Endothelial cell of umbilical vein (primary cell): Measurements from ENCODE around the gene TCHP. TPM values are rescaled to one million over a fixed set of nuclear protein-coding genes. Genes with fewer than 3 reads are reported as not detected.

Experiments
- BruUV-seq: library from RNA; stranded (reverse); fragments of 400-500 nt; replicated peaks from 2 replicates; lab custom pipeline; 2021; lab: Mats Ljungman, UMichigan
- CTCF ChIA-PET: fragments of 300-600, 350-600 bp; sonication (Branson Sonifier 250); formaldehyde crosslinking; loops from one replicate; lab custom pipeline; 2021; ENCODE audit warnings: antibody characterized with exemption, inconsistent platforms; lab: Charles Lee
- POLR2A ChIA-PET: fragments of 300-600, 350-600 bp; sonication (Branson Sonifier 250); formaldehyde crosslinking; loops from one replicate; lab custom pipeline; 2021; ENCODE audit warnings: antibody characterized with exemption, inconsistent platforms; lab: Charles Lee
- DNase-seq: peaks from one replicate; pipeline ENCODE4 v3.0.0-alpha.2; 2011; ENCODE audit warnings: low read depth, low spot score
- FAIRE-seq: peaks from 2 replicates; lab custom pipeline; 2011; peaks lifted over from hg19 to GRCh38; lab: Jason Lieb, UNC
- H2AFZ ChIP-seq: 2 replicates; pipeline ENCODE4 v1.6.0; 2012; ENCODE audit warnings: low read depth, low read length, control low read depth, inconsistent platforms
- H3K27ac ChIP-seq: 2 replicates; pipeline ENCODE4 v1.5.1; 2011; ENCODE audit warnings: low read depth, mild to moderate bottlenecking, control low read depth, low read length, moderate library complexity; ENCODE audit not compliant: insufficient read depth
- H3K27me3 ChIP-seq, 2 experiments: 2 replicates each; pipeline versions ENCODE4 v1.6.0 to v1.6.1; 2011; ENCODE audit warnings: low read length in 2 of 2, mixed read lengths in 1 of 2; ENCODE audit not compliant: control insufficient read depth in 2 of 2, insufficient read depth in 2 of 2
- H3K36me3 ChIP-seq, 2 experiments: 2 replicates in 1 of 2; 3 replicates in 1 of 2; pipeline ENCODE4 v1.5.1; 2011; ENCODE audit warnings: low read length in 2 of 2, mild to moderate bottlenecking in 1 of 2, moderate library complexity in 1 of 2; ENCODE audit not compliant: control insufficient read depth in 2 of 2, insufficient read depth in 2 of 2; ENCODE audit errors: extremely low read depth in 1 of 2
- H3K4me1 ChIP-seq: 3 replicates; pipeline ENCODE4 v1.5.1; 2011; ENCODE audit warnings: mild to moderate bottlenecking, low read length; ENCODE audit not compliant: control insufficient read depth, insufficient read depth; ENCODE audit errors: extremely low read depth
- H3K4me2 ChIP-seq: 2 replicates; pipeline ENCODE4 v1.6.1; 2011; ENCODE audit warnings: low read length, control low read depth, mixed read lengths; ENCODE audit not compliant: insufficient read depth
- H3K4me3 ChIP-seq, 3 experiments: fragments of 200-600 bp in 1 of 3; sonication (generic), shearing (Covaris generic) in 1 of 3; replicated peaks in 1 of 3; 2 replicates each; pipeline ENCODE4 v1.5.1; 2011 to 2016; ENCODE audit warnings: control low read depth in 3 of 3, low read length in 3 of 3, mild to moderate bottlenecking in 2 of 3, inconsistent platforms in 1 of 3, low read depth in 1 of 3, moderate library complexity in 1 of 3; ENCODE audit not compliant: insufficient read depth in 1 of 3
- H3K79me2 ChIP-seq: 2 replicates; pipeline ENCODE4 v1.6.0; 2012; ENCODE audit warnings: low read length, inconsistent platforms; ENCODE audit not compliant: control insufficient read depth, insufficient read depth
- H3K9ac ChIP-seq: replicated peaks from 2 replicates; pipeline ENCODE3; 2011; ENCODE audit warnings: low read length, control low read depth; ENCODE audit not compliant: insufficient read depth; ENCODE audit errors: extremely low read depth
- H3K9me1 ChIP-seq: replicated peaks from 3 replicates; pipeline ENCODE4 v1.6.0; 2011; ENCODE audit warnings: mild to moderate bottlenecking, low read length; ENCODE audit not compliant: control insufficient read depth, insufficient read depth; ENCODE audit errors: extremely low read depth
- H3K9me3 ChIP-seq: replicated peaks from 2 replicates; pipeline ENCODE4 v1.5.1; 2012; ENCODE audit warnings: low read length, inconsistent platforms; ENCODE audit not compliant: control insufficient read depth, insufficient read depth
- H4K20me1 ChIP-seq: replicated peaks from 2 replicates; pipeline ENCODE3; 2011; ENCODE audit warnings: mild to moderate bottlenecking, low read length; ENCODE audit not compliant: control insufficient read depth, insufficient read depth; ENCODE audit errors: extremely low read depth
- CTCF ChIP-seq, 2 donors: IDR thresholded peaks; 1 replicate in 1 of 2; 2 replicates in 1 of 2; pipeline ENCODE4 v1.5.1; 2011; ENCODE audit warnings: low read length in 2 of 2, mild to moderate bottlenecking in 2 of 2, moderate library complexity in 2 of 2, control low read depth in 1 of 2, inconsistent platforms in 1 of 2, low read depth in 1 of 2; ENCODE audit not compliant: insufficient read depth in 1 of 2; ENCODE audit errors: extremely low read depth in 1 of 2
- EZH2 ChIP-seq: IDR thresholded peaks from 2 replicates; pipeline ENCODE4 v1.6.1; 2012; ENCODE audit warnings: borderline replicate concordance, low read depth, mild to moderate bottlenecking, moderate library complexity, low read length, inconsistent platforms; ENCODE audit not compliant: severe bottlenecking
- FOS ChIP-seq: IDR thresholded peaks from 2 replicates; pipeline ENCODE4 v1.6.1; 2011; ENCODE audit warnings: mild to moderate bottlenecking, low read length, moderate library complexity, borderline replicate concordance; ENCODE audit not compliant: insufficient read depth
- GATA2 ChIP-seq: IDR thresholded peaks from 2 replicates; pipeline ENCODE4 v1.7.0; 2011; ENCODE audit warnings: low read depth, mild to moderate bottlenecking, moderate library complexity, mixed read lengths, low read length; ENCODE audit not compliant: insufficient read length, insufficient read depth
- JUN ChIP-seq: IDR thresholded peaks from 2 replicates; pipeline ENCODE4 v1.6.1; 2011; ENCODE audit warnings: borderline replicate concordance, low read depth; ENCODE audit not compliant: insufficient read length, insufficient read depth
- MYC ChIP-seq: IDR thresholded peaks from one replicate; pipeline ENCODE4 v1.6.1; 2011; ENCODE audit warnings: mild to moderate bottlenecking, low read depth, low read length
- POLR2A ChIP-seq: IDR thresholded peaks from 2 replicates; pipeline ENCODE4 v1.6.1; 2012; ENCODE audit warnings: low read depth, mild to moderate bottlenecking, control low read depth, low read length
- POLR2AphosphoS5 ChIP-seq: IDR thresholded peaks from 2 replicates; pipeline ENCODE4 v1.6.1; 2012; ENCODE audit warnings: low read depth, mild to moderate bottlenecking, control low read depth, low read length, moderate library complexity; ENCODE audit not compliant: insufficient read depth
- dilution Hi-C: fragments of 300-500 bp; cut with MboI; formaldehyde crosslinking; loops from one replicate; pipeline ENCODE4 v1.15.0; 2019; ENCODE audit warnings: low sequenced_read_pairs; ENCODE audit not compliant: extremely low pct_ligation_motif_present
- intact Hi-C: fragments of 100-400 bp; cut with micrococcal nuclease; formaldehyde crosslinking; loops from one replicate; pipeline ENCODE4 v1.10.0; 2022
- polyA plus RNA-seq, 4 experiments: library from polyadenylated mRNA; depleted of rRNA in 3 of 4; stranded (reverse) in 3 of 4; unstranded in 1 of 4; fragments of >200 nt; gene quantifications; 2 replicates each; pipeline versions ENCODE4 v1.2.1 to v1.2.3, GENCODE V29; 2011 to 2012; ENCODE audit warnings: missing spikeins in 1 of 4
- small RNA-seq: library from RNA; depleted of rRNA; stranded (forward); fragments of <200 nt; gene quantifications from one replicate; pipeline ENCODE3, GENCODE V24; 2012; ENCODE audit warnings: low replicate concordance, low read depth; ENCODE audit not compliant: insufficient read depth, insufficient read length
- total RNA-seq: library from RNA; stranded (reverse); gene quantifications from 2 replicates; pipeline ENCODE4 v1.2.3, GENCODE V29; 2021

TCHP gene
- total and polyA plus RNA-seq, 2 donors (not counting 3 experiments of a cell fraction or from before 2014, with no cell fraction given): 12.9 to 24.3 TPM

- H3K9ac ChIP-seq: no peak overlapping the region
- H3K79me2 ChIP-seq: no peaks in the 10 kb centered on the region
- TF ChIP-seq POLR2A: no peak
- TF ChIP-seq CTCF (IDR thresholded peaks at IDR 0.05; ENCODE audit: extremely low read depth in 1 of 2, insufficient read depth in 1 of 2, low read depth in 1 of 2, low read length in 2 of 2): no peak
- no peak for TF ChIP-seq JUN
- no peak for TF ChIP-seq GATA2
- no peak for TF ChIP-seq EZH2
- TF ChIP-seq FOS: no peak
- TF ChIP-seq MYC: no peak
- no peak for TF ChIP-seq POLR2AphosphoS5
- BruUV-seq: no TSS peak
- H3K9me1 ChIP-seq: no peaks in the 10 kb centered on the region
- ChIA-PET POLR2A (no interaction called here), CTCF (interaction anchor here (0.8 to 1.0 kb wide), 3 partner anchors 23 to 57 kb away, joined by 3 to 4 read pairs (median 3); no protein-coding TSS in a partner anchor)
- peaks cover 8 to 10% of the 10 kb centered on the region in 2 experiments for H3K36me3 ChIP-seq
- H3K4me2 ChIP-seq: no peak overlapping the region
- H3K27me3 ChIP-seq: no peaks in the 10 kb centered on the region
- peaks cover 16% of the 10 kb centered on the region for H3K4me1 ChIP-seq
- no peak overlapping the region for H2AFZ ChIP-seq
- no peak overlapping the region for H3K4me3 ChIP-seq
- H3K27ac ChIP-seq: no peak overlapping the region
- H3K9me3 ChIP-seq: no peaks in the 10 kb centered on the region
- DNase-seq (no peak), FAIRE-seq (peak; percentile 47)
- dilution Hi-C loops: no loop called here
- intact Hi-C loops: no loop called here
- H4K20me1 ChIP-seq: no peaks in the 10 kb centered on the region
These were observed 67.4 kb downstream of the TCHP start for GRCh38 chr12:109967383-109968031.

Small RNAs within 50 kb of the gene (small RNA-seq; reads per million reads assigned to genes)
- gene RN7SL441P: not detected

Other genes starting within 250 kb of the TCHP start
- 0.69 and 1.7 TPM in 2 replicates for gene FAM222A, start 186.4 kb upstream of the TCHP start, total RNA-seq
- 0.62 and 0.76 TPM in 2 replicates for gene FAM222A, start 186.4 kb upstream of the TCHP start, polyA plus RNA-seq
- gene TRPV4, start 66.9 kb upstream of the TCHP start, total RNA-seq: 8.8 and 12.3 TPM in 2 replicates
- gene TRPV4, start 66.9 kb upstream of the TCHP start, polyA plus RNA-seq: 22.3 and 24.5 TPM in 2 replicates
- gene GLTP, start 19.7 kb upstream of the TCHP start, total RNA-seq: 46.6 and 48.0 TPM in 2 replicates
- 20.1 and 21.5 TPM in 2 replicates for gene GLTP, start 19.7 kb upstream of the TCHP start, polyA plus RNA-seq
- gene GIT2, start 96.1 kb downstream of the TCHP start, total RNA-seq: 67.7 and 77.2 TPM in 2 replicates
- gene GIT2, start 96.1 kb downstream of the TCHP start, polyA plus RNA-seq: 32.5 and 37.3 TPM in 2 replicates
- gene ANKRD13A, start 99.2 kb downstream of the TCHP start, total RNA-seq: 36.2 and 37.0 TPM in 2 replicates
- gene ANKRD13A, start 99.2 kb downstream of the TCHP start, polyA plus RNA-seq: 43.9 and 49.8 TPM in 2 replicates
- 11.9 and 13.4 TPM in 2 replicates for gene C12orf76, start 148.2 kb downstream of the TCHP start, total RNA-seq
- gene C12orf76, start 148.2 kb downstream of the TCHP start, polyA plus RNA-seq: 12.9 and 17.1 TPM in 2 replicates
- gene IFT81, start 224.1 kb downstream of the TCHP start, total RNA-seq: 9.4 and 9.8 TPM in 2 replicates
- 1.8 and 2.4 TPM in 2 replicates for gene IFT81, start 224.1 kb downstream of the TCHP start, polyA plus RNA-seq